Fibroblast of lung (primary cell): ENCODE data around the gene ITGB4. TPM values are rescaled to one million over a fixed set of nuclear protein-coding genes. Genes with fewer than 3 reads are reported as not detected.

Experiments used
- DNase-seq, 2 donors: peaks; one replicate each; pipeline versions ENCODE4 v3.0.0 to v3.0.0-alpha.2; 2010; ENCODE audit warnings: low read depth in 2 of 2
- H2AFZ ChIP-seq: 2 replicates; pipeline ENCODE4 v1.5.1; 2012; ENCODE audit warnings: low read length, control low read depth, inconsistent platforms
- H3K27ac ChIP-seq: 2 replicates; pipeline ENCODE4 v1.5.1; 2011; ENCODE audit warnings: low read length, control low read depth; ENCODE audit not compliant: insufficient read depth
- H3K27me3 ChIP-seq: 2 replicates; pipeline ENCODE4 v1.5.1; 2011; ENCODE audit warnings: mild to moderate bottlenecking, low read length; ENCODE audit not compliant: control insufficient read depth, insufficient read depth
- H3K36me3 ChIP-seq: 2 replicates; pipeline ENCODE4 v1.5.1; 2011; ENCODE audit warnings: low read length; ENCODE audit not compliant: control insufficient read depth, insufficient read depth
- H3K4me1 ChIP-seq: 2 replicates; pipeline ENCODE4 v1.5.1; 2011; ENCODE audit warnings: low read length; ENCODE audit not compliant: control insufficient read depth, insufficient read depth; ENCODE audit errors: extremely low read depth
- H3K4me2 ChIP-seq: 2 replicates; pipeline ENCODE4 v1.5.1; 2011; ENCODE audit warnings: low read length, control low read depth; ENCODE audit not compliant: insufficient read depth; ENCODE audit errors: extremely low read depth
- H3K4me3 ChIP-seq, 4 experiments: fragments of 200-600 bp in 1 of 4; sonication (generic) in 1 of 4; replicated peaks in 1 of 4; 2 replicates each; pipeline ENCODE4 v1.5.1; 2011 to 2016; ENCODE audit warnings: low read length in 4 of 4, low read depth in 3 of 4, mild to moderate bottlenecking in 3 of 4, control low read depth in 2 of 4, inconsistent platforms in 1 of 4, mixed read lengths in 1 of 4; ENCODE audit not compliant: insufficient read depth in 1 of 4; ENCODE audit errors: control extremely low read depth in 1 of 4
- H3K79me2 ChIP-seq: 2 replicates; pipeline ENCODE4 v1.5.1; 2012; ENCODE audit warnings: mild to moderate bottlenecking, low read length, inconsistent platforms; ENCODE audit not compliant: control insufficient read depth, insufficient read depth
- H3K9ac ChIP-seq: 2 replicates; pipeline ENCODE4 v1.5.1; 2011; ENCODE audit warnings: mild to moderate bottlenecking, low read length, control low read depth; ENCODE audit not compliant: insufficient read depth
- H3K9me3 ChIP-seq: 2 replicates; pipeline ENCODE4 v1.5.1; 2012; ENCODE audit warnings: low read depth, low read length; ENCODE audit not compliant: control insufficient read depth, insufficient read depth
- H4K20me1 ChIP-seq: 2 replicates; pipeline ENCODE4 v1.5.1; 2011; ENCODE audit warnings: low read length; ENCODE audit not compliant: control insufficient read depth, insufficient read depth; ENCODE audit errors: extremely low read depth
- EZH2 ChIP-seq: IDR thresholded peaks from 2 replicates; pipeline ENCODE4 v1.5.1; 2012; ENCODE audit warnings: low read length, control low read depth, mild to moderate bottlenecking; ENCODE audit errors: missing control alignments
- polyA plus RNA-seq, 2 donors: library from polyadenylated mRNA; depleted of rRNA in 1 of 2; stranded (reverse) in 1 of 2; unstranded in 1 of 2; fragments of >200 nt; gene quantifications; 2 replicates each; pipeline ENCODE4 v1.2.1, GENCODE V29; 2011 to 2012; ENCODE audit warnings: missing spikeins in 1 of 2
- total RNA-seq: library from RNA; depleted of rRNA; stranded (reverse); fragments of >200 nt; gene quantifications from 2 replicates; pipeline ENCODE4 v1.2.1, GENCODE V29; 2014
- TF ChIP-seq, protein P1 (sequence below), 2 donors: IDR thresholded peaks in 1 of 2; conservative IDR thresholded peaks in 1 of 2; 1 replicate in 1 of 2; 2 replicates in 1 of 2; pipeline ENCODE4 v1.5.1; 2011 to 2012; ENCODE audit warnings: low read length in 2 of 2, control low read depth in 1 of 2, inconsistent platforms in 1 of 2, low read depth in 1 of 2, mild to moderate bottlenecking in 1 of 2

ITGB4 gene
- total and polyA plus RNA-seq, 2 donors (not counting 1 experiment from before 2014, with no cell fraction given) = 0.17 TPM

DNA sequence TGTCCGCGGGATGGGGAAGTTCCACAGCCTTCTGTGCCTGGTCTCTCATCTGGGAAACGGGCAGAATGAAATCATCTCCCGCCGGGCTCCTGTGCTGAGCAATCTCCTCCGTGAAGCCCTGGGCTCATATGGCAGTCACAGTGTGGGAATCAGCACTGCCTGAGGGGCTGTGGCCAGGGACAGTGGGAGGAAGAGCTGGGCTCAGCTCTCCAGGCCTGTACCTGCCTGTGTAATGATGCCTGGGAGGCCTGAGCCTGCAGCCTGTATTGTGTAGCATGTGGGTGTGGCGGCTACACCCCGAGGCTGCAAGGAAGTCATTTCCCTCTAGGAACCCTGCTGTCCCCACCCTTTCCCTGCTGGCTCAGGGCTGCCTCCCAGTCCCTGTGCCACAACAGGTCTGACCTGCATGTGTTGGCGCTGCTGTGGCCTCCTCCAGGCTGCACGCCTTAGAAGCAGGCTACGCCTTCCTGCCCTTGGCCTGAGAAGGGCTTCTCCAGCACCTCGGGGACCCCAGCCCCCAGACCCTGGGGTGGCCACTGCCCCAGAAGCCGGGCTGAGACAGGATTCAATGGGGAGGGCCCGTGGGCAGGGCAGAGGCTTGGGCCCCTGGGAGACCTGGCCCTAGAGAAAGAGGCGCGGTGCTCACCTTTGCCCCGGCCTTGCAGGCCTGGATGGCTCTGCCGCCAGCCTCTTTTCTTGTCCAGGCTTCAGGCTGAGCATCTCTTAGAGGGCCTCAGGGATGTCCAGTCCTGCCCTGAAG, 2.1 kb downstream of the ITGB4 start:
- peaks cover 29% of the 10 kb centered on the region for H3K27me3 ChIP-seq
- H3K79me2 ChIP-seq = no peaks in the 10 kb centered on the region
- H3K9me3 ChIP-seq = no peaks in the 10 kb centered on the region
- no peak for DNase-seq
- no peak overlapping the region for H2AFZ ChIP-seq
- H3K9ac ChIP-seq = no peak overlapping the region
- no peaks in the 10 kb centered on the region for H4K20me1 ChIP-seq
- no peak overlapping the region for H3K4me2 ChIP-seq
- H3K4me1 ChIP-seq = no peaks in the 10 kb centered on the region
- H3K27ac ChIP-seq = no peak overlapping the region
- TF ChIP-seq, protein P1, sequence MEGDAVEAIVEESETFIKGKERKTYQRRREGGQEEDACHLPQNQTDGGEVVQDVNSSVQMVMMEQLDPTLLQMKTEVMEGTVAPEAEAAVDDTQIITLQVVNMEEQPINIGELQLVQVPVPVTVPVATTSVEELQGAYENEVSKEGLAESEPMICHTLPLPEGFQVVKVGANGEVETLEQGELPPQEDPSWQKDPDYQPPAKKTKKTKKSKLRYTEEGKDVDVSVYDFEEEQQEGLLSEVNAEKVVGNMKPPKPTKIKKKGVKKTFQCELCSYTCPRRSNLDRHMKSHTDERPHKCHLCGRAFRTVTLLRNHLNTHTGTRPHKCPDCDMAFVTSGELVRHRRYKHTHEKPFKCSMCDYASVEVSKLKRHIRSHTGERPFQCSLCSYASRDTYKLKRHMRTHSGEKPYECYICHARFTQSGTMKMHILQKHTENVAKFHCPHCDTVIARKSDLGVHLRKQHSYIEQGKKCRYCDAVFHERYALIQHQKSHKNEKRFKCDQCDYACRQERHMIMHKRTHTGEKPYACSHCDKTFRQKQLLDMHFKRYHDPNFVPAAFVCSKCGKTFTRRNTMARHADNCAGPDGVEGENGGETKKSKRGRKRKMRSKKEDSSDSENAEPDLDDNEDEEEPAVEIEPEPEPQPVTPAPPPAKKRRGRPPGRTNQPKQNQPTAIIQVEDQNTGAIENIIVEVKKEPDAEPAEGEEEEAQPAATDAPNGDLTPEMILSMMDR (conservative IDR thresholded peaks at IDR 0.05 in 1 of 2, IDR thresholded peaks at IDR 0.05 in 1 of 2; ENCODE audit: low read depth in 1 of 2, low read length in 2 of 2) = no peak
- no peak for TF ChIP-seq EZH2
- H3K36me3 ChIP-seq = no peaks in the 10 kb centered on the region
- H3K4me3 ChIP-seq = no peak overlapping the region

DNA sequence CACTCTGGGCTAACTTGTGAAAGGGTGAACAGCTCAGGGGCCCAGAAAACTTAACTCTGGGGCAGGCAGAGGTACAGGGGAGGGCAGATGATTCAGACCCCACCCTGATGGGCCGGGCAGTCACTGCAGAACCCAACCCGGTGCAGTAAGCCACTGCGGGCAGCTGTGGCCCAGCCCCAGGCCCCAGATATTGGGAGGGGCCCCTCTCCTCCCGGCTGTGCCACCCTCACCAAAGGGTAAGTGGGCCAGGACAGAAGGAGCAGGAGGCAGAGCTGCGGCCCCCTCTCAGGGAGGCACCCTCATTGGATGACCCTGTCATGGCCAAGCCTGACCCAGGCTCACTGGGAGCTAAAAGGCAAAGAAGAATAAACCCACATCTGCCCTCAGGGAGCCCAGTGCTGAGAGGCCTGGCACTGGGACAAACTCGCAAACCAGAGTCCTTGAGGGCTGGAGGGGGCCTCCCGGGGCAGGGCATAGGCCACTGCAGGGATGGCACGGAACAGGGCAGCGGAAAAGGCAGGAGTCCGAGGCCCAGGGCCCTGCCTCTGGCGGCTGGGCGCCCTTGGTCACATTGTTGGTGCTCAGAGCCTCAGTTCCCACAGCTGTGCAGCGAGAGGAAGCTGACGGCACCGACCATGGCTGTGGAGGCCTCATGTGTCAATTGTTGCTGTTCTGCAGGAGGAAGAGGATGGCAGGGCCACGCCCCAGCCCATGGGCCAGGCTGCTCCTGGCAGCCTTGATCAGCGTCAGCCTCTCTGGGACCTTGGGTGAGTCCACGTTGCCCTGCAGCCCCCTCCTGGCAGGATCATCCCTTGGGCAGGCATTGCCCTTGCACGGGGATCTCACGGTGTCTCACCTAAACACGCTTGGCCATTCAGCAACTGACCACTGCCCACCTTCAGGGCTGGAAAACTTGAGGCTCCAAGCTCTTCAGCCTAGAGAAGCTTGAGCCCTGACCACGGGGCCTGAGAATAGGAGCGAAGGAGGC, 3.1 kb downstream of the ITGB4 start:
- H3K9ac ChIP-seq = no peak overlapping the region
- H2AFZ ChIP-seq = no peak overlapping the region

More for the DNA sequence above, 3.1 kb downstream of the ITGB4 start:
- Histone ChIP-seq H3K27ac (no peak overlapping the region), H4K20me1 (no peaks in the 10 kb centered on the region), H3K9me3 (no peaks in the 10 kb centered on the region), H3K79me2 (no peaks in the 10 kb centered on the region), H3K4me2 (no peak overlapping the region), H3K4me1 (no peaks in the 10 kb centered on the region), H3K36me3 (no peaks in the 10 kb centered on the region), H3K27me3 (peaks cover 27% of the 10 kb centered on the region), H3K4me3 (no peak overlapping the region)
- TF ChIP-seq, protein P1 (conservative IDR thresholded peaks at IDR 0.05 in 1 of 2, IDR thresholded peaks at IDR 0.05 in 1 of 2; ENCODE audit: low read depth in 1 of 2, low read length in 2 of 2) = no peak
- TF ChIP-seq EZH2 = no peak
- DNase-seq = no peak
